Hematopoietic multipotent progenitor cell treated with erythropoietin and hydrocortisone succinate and interleukin-3 and kit ligand, for 15 days (in vitro differentiated cells): ENCODE data around the gene PLPP3.
"Not testable (repeated sequence)": the region's sequence is repeated elsewhere in the genome, so short reads cannot be mapped to it uniquely, and the experiment has no call there.

Source experiments
- DNase-seq: peaks from one replicate; pipeline ENCODE4 v3.0.0-alpha.2; 2015; ENCODE audit warnings: low spot score

PLPP3 gene

DNA sequence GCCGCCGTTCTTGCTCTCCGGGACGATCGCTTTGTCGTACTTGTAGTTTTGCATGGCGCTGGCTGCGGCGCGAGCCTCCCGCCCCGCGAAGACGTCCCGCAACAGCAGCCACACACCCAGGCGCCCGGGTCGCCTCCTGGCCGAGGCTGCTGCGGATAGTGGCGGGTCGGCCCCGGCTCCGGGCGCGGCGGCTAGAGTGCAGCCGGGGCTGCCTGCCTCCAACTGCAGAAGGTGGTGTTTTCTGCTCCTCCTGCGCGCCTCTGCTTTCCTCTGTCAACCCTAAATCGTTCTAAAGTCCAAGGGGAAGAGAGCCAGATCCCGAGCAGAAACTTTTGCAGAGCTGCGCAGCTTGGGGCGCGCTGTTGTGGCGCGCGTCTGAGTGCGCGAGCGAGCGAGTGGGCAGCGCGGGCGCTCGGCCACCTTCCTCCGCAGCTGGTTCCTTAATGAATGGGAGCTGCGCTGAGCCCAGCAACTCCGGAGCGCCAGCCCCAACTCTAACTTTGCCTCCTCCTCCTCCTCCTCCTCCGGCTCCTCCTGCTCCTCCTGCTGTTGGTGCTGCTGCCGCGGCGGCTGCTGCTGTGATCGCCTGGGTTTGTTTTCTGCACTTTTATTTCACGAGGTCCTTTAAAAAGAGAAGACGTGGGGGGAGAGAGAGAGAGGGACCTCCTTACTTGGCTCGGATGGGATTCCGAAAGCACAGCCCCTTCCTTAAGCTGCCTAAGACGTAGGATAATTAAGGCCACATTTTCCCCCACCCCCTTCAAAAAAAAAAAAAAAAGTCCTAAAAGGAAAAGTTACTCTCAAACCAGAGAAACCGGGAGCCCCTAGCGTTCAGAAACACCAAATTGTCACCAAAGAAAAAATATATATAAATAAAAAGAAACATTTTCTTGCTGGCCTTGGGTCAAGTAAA is at the start of gene PLPP3:
TSS of gene PLPP3 (minus strand) at position 601 of the 913 bp plus-strand sequence. CDS start at position 54, 547 bp downstream.
- no peak for DNase-seq

DNA sequence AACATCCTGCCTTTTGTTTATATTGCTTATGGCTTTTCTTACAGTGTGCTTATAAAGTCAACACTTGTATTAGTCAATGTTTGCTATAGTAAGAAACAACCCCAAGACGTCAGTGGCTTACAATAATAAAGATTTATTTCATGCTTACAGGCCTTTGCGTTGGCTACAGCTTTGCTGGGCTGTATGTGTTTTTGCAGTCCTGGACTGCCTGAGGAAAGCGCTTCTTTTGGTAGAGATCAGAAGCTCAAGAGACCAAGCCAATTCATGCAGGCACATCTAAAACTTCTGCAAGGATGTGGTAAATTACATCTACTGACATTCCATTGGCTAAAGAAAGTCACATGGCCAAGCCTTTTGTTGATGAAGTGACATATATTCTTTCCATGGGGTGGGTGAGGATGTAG is 48.3 kb upstream of the PLPP3 start:
- no peak for DNase-seq

DNA sequence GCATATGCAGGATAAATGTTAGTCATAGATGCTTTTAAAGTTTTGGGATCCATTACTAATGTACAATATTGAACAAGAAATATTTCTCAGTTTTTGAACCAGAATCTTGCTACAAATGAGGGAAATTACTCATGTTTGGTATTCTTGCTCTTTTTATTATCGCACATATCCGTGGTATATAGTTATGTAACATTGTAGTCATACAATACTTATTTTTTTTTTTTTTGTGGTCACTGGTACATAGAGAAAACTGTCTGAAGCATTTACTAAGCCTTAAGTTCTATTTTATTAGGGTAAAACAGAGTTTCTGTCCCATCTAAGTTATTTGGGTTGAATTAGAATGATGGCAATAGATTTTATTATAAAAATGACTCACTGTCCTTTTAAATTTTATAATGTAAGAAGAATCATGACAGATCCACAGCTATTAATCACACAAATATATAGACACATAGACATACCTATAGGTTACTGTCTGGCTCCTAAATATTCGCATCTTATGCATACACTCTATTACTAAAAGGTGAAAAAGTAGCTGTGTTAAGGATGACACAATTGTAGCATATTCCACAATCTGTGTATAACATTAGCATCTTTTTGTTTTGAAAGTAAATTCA is 47.8 kb upstream of the PLPP3 start:
- no peak for DNase-seq

DNA sequence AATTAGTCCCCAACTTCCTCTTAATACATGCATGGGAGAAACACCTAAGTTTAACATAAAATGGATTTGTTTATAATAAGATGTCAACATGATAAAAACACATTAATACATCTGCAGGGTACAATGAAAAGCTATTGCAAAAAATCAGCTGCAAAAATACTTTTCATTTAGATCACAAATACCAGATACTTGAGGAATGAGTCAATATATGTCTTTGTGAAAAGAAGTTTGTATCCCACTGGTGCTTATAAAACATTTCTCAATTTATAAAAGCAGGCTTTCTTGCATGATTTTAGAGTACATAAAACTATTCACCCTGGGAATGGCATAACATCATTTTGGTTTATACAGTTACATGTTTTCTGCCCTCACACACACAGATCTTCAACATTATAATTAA is 47.2 kb upstream of the PLPP3 start:
- DNase-seq = no peak

DNA sequence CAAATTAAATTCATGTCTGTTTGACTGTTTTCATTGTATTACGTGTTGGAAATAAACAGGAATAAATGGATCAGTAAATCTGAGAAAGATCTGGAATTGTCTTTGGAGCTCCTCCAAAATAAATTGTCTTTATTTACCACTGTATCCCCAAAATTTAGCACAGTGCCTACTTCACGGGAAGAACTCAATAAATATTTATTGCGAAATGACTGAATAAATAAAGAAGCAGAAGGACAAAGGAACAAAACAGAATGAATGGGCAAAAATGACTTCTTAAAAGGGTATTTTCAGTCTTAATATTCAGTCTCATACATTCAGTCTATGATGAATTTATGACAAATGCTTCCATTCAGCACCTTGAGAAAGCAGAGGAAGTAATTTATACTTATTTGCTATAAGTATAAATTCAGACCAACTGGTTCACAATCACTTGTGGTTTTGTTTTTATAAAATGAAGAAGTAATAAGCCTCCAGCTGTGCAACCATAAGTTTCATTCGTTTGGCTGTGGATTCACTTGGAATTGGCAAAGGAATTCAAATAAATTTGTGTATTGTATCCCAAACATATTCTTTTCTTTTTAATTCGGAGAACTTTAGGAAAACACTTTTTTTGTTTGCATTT is 46.6 kb upstream of the PLPP3 start:
- DNase-seq = no peak

DNA sequence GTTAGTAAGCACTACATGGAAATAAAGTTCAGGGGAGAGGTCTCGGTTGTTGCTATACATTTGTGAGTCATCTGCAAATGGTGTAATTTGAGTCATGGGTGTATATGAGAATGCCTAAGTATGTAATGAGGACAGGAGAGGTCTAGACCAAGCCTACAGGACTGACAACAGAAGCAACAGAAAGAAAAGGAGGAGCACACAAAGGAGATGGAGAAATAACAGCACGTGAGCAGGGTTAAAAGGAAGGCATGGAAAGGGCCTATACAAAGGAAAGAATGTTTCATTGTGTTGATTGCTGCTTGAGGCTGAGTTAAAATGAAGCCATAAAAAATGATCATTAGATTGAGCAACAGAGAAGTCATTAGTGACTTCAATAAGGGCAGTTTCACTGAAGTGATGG is 37.8 kb upstream of the PLPP3 start:
- no peak for DNase-seq

DNA sequence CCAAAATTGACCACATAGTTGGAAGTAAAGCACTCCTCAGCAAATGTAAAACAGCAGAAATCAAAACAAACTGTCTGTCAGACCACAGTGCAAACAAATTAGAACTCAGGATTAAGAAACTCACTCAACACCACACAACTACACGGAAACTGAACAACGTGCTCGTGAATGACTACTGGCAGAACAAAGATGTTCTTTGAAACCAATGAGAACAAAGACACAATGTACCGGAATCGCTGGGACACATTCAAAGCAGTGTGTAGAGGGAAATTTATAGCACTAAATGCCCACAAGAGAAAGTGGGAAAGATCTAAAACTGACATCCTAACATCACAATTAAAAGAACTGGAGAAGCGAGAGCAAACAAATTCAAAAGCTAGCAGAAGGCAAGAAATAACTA is 31.4 kb upstream of the PLPP3 start:
- DNase-seq = not testable (repeated sequence)

DNA sequence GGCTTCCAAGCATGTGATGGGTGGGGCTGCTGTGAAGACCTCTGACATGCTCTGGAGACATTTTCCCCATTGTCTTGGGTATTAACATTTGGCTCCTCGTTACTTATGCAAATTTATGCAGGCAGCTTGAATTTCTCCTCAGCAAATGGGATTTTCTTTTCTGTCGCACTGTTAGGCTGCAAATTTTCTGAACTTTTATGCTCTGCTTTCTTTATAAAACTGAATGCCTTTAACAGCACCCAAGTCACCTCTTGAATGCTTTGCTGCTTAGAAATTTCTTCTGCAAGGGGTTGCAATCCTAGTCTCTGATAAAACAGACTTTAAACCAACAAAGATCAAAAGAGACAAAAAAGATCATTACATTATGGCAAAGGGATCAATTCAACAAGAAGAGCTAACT is 30.7 kb upstream of the PLPP3 start:
- DNase-seq = not testable (repeated sequence)

DNA sequence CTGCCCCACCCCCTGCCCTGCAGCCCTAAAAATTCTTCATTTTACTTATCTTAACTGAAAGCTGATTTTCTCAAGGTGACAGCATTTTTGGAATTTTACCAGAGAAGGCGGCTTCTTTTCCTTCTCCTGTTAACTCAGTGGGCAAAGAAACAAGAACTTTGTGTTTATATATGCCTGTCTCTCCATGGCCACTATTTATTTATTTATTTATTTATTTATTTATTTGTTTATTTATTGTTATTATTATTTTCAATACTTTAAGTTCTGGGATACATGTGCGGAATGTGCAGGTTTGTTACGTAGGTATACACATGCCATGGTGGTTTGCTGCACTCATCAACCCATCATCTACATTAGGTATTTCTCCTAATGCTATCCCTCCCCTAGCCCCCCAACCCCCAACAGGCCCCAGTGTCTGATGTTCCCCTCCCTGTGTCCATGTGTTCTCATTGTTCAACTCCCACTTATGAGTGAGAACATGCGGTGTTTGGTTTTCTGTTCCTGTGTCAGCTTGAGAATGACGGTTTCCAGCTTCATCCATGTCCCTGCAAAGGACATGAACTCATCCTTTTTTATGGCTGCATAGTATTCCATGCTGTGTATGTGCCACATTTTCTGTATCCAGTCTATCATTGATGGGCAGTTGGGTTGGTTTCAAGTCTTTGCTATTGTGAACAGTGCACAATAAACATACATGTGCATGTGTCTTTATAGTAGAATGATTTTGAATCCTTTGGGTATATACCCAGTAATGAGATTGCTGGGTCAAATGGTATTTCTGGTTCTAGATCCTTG is 16.2 kb upstream of the PLPP3 start:
- not testable (repeated sequence) for DNase-seq

DNA sequence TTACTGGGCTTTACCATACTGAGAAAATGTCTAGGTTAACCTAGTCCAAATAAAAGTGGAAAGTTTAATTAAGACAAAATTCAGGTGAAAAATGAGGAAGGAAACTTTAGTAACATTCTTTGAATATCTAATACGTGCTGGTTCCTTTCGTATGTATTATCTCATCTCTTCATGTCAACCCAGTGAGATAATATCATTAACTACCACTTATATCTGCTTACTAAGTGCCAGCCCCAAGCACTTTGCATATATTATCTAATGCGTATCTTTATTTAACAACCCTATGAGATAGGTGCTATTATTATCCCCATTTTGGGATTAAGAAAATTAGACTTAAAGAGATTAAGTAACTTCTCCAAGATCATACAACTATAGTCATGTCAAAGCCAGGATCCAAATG is 12.5 kb upstream of the PLPP3 start:
- no peak for DNase-seq

DNA sequence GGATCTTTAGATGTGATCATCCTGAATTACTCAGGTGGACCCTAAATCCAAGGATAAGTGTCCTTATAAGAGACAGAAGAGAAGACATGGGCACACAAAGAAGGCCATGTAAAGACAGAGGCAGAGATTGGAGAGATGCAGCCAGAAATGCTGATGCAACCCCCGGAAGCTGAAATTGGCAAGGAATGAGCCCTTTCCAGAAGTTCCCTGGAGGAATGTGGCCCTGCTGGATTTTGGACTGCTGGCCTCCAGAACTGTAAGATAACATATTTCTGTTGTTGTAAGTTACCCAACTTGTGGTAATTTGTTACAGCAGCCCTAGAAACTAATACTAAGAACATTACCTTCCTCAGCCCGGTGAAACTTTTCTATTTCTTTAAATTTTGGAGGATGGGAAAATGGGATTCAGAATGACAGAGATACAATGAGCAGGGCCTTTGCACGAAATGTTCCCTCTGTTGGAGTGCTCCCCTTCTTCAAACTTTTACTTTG is 11.2 kb upstream of the PLPP3 start:
- no peak for DNase-seq

DNA sequence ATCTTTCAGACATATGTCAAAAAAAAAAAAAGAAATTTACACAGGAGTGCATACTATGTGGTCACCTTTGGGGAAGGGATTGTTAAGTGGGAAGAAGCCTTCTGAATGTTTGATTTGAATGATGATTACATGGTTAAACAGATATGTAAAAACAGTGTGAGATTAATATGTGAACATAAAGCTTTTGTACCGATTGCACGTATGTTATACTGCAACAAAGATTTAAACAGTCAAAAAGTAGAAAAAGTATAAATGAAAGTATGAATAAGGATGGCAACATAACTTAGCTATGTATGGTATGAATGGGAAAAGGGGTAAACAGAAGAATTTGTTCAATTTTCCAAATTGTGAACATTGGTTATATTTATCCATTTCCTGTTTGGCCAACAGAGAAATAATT is 10.0 kb upstream of the PLPP3 start:
- no peak for DNase-seq

DNA sequence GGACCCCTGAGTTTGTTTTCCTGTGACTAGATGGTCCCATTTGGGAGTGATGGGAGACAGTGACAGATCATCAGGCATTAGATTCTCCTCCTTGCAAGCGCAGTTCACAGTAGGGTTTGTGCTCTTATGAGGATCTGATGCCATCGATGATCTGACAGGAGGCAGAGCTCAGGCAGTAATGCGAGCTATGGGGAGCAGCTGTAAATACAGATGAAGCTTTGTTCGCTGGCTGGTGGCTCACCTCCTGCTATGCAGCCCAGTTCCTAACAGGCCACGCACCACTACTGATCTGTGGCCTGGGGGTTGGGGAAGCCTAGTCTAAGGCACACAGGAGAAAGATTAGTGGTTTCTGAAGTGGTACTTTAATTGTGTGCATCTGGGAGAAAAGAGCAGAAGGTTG is 7.1 kb upstream of the PLPP3 start:
- DNase-seq = no peak

DNA sequence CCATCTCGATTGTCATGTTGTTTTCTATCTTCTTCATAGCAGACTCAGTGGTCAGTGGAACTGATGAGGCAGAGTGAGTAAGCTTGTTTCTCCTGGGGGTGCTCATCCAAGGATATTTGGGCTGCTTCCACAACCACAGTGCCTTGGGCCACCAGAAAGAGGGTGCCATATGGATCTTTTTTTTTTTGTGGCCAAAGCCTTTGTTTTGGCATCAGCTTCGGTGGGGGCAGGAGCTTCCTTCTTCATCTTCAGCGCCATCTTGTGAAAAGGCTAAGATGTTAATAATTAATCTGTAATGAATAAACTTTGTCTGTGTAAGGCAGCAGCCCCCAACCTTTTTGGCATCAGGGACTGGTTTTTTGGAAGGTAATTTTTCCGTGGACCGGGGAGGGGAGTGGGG is 6.6 kb upstream of the PLPP3 start:
- DNase-seq = no peak

DNA sequence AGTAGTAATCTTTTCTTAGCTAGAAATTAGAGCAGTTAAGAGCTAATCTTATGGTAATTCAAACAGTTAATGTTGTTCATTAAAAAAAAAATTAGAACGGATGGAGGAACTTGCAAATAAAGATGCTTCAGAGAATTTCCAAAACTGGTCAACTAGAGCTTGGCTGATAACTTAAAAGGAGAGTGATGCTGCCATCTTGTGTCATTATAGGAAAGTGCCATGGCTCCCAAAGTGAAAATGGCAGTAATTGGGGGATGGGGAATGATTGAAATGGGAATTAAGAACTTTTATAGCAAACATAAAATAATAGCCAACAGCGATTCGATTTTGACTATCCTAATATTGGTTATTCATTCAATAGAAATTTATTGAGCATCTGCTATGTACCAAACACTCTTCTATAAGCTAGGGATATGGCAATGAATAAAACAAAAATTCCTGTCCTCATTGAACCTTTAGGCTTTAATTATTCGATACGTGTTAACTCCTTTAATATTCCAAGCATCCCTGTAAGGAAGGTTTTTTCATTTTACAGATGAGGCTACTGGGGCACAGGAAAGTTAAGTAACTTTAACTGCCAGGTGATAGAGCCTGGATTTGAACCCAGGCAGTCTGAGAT is 5.7 kb upstream of the PLPP3 start:
- peak; percentile 10 for DNase-seq

DNA sequence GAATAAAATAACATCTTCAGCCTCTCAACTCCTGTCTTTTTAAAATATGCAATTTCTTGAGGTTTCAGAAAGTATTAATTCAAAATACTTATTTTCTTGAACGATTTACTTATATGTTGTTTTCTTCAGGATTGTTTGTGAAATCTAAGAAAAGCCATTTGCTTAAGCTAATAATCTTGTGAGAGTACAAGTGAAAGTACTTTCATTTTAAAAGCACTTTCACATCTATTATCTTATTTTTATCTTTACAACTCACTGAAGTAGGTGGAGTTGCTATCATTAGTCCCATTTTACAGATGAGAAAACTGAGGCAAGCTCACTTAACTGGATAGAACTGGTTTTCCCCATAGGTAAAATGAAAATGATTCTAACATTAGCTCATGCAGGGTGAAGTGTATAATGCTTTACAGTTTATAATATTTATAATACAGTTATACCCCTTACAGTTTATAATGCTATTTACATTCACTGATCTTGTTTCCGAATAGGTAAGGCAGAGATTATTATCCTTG is 4.7 kb upstream of the PLPP3 start:
- no peak for DNase-seq

DNA sequence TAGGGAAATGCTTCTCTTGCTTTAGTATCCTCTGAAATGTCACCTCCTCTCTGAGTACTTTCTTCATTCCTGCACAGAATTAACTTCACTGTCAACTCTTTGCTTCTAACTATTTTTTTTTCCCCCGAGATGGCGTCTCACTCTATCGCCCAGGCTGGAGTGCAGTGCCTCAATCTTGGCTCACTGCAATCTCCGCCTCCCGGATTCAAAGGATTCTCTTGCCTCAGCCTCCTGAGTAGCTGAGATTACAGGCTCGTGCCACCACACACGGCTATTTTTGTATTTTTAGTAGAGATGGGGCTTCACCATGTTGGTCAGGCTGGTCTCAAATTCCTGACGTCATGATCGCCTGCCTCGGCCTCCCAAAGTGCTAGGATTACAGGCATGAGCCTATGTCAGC is 1.4 kb upstream of the PLPP3 start:
- DNase-seq = no peak

DNA sequence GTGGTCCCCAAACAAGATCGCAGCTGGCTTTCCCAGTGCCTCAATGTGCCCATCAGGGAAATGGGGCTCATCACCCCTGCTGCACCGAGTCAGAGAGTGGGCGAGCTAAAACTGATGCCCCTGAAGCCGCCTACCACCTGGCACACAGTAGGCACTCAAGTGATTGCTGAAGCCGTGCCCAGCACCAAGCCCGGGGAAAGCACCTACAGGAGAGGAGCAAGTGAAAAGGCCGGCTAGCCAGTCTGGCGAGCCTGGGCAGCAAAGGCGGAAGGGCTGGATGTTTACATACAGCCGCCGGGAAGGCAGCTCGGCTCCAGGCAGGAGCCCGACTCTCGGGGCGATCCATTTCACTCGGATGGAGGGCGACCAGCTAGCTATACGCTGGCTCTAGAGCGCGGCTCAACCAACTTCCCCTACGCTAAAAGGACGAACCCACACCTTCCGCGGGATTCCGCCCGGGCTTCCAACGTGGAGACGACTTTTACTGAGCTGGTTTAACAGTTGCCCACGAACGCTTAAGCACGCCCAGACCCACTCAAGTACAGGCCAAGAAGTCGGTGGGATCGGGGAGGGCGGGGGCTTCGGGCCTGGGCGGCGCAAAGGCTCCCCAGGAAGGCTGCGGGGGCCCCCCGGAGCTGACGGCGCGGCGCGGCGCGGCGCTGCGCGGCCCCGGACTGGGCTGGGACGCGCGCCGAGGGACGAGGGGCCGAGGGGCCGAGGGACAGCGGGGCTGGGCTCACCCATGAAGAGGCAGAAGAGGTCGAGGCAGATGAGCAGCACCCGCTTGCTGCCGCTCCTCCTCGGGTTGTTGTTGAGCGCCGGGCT is 1.0 kb downstream of the PLPP3 start:
- DNase-seq = no peak

DNA sequence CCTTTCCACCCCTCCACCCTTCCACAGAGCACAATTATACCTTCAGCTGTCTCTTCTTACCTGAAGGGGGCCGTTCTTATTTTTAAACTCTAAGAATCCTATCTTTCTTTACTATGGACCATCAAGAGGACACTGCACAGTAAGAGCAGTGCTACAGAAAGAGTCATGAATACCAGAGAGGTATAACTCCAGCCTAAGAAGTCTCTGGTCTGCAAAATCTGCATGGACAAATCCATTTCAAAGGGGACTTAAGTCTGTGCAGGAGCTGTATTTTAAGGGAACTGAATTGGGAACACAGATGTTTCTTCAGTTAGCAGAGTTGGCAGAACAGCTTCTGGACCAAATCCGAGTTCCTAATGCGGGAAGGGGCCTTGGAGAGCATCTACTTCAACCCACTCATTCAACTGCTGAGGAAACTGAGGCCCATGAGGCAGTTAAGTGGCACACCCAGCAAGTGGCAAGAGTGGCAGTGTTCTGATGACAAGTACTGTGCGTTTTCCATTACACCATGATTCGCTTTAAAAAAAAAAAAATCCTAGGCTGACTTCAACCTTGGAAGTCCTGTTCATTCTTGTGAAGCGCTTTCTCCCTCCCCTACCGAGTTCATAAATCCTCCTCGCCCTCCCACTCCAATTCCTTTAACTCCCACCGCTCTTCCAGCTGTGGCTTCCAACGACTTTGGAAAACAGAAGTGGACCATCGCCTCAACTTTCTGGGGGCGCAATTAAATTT is 1.8 kb downstream of the PLPP3 start:
- no peak for DNase-seq

DNA sequence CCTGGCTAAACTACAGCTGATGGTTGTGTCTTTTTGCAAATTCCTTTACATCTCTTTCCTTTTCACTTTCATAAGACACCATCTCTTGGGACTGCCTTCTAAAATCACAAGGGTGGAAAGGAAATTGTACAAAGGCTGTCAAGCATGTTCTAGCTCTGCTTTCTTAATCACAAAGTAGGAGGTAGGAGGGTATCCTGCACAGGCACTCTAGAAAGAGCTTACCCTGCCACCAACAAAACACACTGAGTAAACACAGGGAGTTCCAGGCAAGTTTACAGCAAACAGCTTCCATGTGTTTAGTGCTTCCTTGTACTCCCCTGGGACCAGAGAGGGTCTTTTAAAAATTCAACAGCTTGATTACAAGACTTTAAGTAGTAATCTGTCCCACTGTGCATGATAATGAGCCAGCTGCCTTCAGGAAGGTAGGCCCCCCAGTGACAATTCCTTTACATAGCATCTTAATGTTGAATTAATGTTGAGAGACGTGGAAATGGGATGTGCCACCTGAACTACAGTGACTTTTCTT is 2.4 kb downstream of the PLPP3 start:
- DNase-seq = no peak
